ENCODE measurements around the gene APP.

DNA sequence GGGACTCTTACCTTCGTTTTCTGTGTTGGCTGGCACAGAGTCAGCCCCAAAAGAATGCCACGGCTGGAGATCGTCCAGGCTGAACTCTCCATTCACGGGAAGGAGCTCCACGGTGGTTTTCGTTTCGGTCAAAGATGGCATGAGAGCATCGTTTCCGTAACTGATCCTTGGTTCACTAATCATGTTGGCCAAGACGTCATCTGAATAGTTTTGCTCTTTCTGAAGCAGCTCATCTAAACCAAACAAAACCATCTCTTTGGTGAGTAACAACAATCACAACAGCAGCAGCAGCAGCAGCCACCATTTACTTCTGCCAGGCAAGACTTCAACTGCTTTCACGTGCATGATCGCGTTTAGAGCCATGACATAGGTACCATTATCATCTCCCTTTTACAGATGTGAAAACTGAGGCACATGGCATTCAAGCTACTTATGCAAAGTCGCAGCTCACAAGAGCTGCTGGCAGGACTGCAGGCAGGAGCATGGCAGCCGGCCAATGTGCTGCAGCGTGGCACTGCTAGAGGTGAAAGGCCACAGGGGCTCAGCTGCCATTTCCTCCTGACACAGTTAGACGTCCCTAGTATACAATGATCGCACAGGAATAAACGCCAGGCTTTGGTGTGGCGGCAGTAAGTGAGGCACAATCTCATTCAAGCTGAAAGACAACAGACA is 258.7 kb downstream of the APP start:
- TF ChIP-seq POLR2AphosphoS5 (IDR thresholded peaks at IDR 0.05; ENCODE audit: low read length): no peak
- TF ChIP-seq ZNF24 (IDR thresholded peaks at IDR 0.05): no peak
- TF ChIP-seq, protein P1, sequence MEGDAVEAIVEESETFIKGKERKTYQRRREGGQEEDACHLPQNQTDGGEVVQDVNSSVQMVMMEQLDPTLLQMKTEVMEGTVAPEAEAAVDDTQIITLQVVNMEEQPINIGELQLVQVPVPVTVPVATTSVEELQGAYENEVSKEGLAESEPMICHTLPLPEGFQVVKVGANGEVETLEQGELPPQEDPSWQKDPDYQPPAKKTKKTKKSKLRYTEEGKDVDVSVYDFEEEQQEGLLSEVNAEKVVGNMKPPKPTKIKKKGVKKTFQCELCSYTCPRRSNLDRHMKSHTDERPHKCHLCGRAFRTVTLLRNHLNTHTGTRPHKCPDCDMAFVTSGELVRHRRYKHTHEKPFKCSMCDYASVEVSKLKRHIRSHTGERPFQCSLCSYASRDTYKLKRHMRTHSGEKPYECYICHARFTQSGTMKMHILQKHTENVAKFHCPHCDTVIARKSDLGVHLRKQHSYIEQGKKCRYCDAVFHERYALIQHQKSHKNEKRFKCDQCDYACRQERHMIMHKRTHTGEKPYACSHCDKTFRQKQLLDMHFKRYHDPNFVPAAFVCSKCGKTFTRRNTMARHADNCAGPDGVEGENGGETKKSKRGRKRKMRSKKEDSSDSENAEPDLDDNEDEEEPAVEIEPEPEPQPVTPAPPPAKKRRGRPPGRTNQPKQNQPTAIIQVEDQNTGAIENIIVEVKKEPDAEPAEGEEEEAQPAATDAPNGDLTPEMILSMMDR (IDR thresholded peaks at IDR 0.05 in 2 of 3, conservative IDR thresholded peaks at IDR 0.05 in 1 of 3; ENCODE audit: control insufficient read depth in 2 of 3, extremely low read depth in 1 of 3, insufficient read depth in 1 of 3, low read depth in 3 of 3, low read length in 3 of 3): no peak
- no peak for TF ChIP-seq EP300 (IDR thresholded peaks at IDR 0.05; ENCODE audit: borderline replicate concordance in 1 of 2, control insufficient read depth in 1 of 2, low read depth in 2 of 2, low read length in 2 of 2)
- no peak for TF ChIP-seq POLR2A (IDR thresholded peaks at IDR 0.05; ENCODE audit: low read depth, low read length)
- TF ChIP-seq HDAC6 (IDR thresholded peaks at IDR 0.05; ENCODE audit: unreplicated experiment): no peak
- TF ChIP-seq, protein P2, sequence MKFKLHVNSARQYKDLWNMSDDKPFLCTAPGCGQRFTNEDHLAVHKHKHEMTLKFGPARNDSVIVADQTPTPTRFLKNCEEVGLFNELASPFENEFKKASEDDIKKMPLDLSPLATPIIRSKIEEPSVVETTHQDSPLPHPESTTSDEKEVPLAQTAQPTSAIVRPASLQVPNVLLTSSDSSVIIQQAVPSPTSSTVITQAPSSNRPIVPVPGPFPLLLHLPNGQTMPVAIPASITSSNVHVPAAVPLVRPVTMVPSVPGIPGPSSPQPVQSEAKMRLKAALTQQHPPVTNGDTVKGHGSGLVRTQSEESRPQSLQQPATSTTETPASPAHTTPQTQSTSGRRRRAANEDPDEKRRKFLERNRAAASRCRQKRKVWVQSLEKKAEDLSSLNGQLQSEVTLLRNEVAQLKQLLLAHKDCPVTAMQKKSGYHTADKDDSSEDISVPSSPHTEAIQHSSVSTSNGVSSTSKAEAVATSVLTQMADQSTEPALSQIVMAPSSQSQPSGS (IDR thresholded peaks at IDR 0.05; ENCODE audit: low read length): no peak
- no peak for TF ChIP-seq SP1 (IDR thresholded peaks at IDR 0.05; ENCODE audit: low read depth, low read length)
- no peak for TF ChIP-seq CEBPB (IDR thresholded peaks at IDR 0.05; ENCODE audit: borderline replicate concordance in 1 of 2, low read depth in 2 of 2, low read length in 2 of 2)
- no peak for TF ChIP-seq RAD51 (IDR thresholded peaks at IDR 0.05)
- TF ChIP-seq, protein P3, sequence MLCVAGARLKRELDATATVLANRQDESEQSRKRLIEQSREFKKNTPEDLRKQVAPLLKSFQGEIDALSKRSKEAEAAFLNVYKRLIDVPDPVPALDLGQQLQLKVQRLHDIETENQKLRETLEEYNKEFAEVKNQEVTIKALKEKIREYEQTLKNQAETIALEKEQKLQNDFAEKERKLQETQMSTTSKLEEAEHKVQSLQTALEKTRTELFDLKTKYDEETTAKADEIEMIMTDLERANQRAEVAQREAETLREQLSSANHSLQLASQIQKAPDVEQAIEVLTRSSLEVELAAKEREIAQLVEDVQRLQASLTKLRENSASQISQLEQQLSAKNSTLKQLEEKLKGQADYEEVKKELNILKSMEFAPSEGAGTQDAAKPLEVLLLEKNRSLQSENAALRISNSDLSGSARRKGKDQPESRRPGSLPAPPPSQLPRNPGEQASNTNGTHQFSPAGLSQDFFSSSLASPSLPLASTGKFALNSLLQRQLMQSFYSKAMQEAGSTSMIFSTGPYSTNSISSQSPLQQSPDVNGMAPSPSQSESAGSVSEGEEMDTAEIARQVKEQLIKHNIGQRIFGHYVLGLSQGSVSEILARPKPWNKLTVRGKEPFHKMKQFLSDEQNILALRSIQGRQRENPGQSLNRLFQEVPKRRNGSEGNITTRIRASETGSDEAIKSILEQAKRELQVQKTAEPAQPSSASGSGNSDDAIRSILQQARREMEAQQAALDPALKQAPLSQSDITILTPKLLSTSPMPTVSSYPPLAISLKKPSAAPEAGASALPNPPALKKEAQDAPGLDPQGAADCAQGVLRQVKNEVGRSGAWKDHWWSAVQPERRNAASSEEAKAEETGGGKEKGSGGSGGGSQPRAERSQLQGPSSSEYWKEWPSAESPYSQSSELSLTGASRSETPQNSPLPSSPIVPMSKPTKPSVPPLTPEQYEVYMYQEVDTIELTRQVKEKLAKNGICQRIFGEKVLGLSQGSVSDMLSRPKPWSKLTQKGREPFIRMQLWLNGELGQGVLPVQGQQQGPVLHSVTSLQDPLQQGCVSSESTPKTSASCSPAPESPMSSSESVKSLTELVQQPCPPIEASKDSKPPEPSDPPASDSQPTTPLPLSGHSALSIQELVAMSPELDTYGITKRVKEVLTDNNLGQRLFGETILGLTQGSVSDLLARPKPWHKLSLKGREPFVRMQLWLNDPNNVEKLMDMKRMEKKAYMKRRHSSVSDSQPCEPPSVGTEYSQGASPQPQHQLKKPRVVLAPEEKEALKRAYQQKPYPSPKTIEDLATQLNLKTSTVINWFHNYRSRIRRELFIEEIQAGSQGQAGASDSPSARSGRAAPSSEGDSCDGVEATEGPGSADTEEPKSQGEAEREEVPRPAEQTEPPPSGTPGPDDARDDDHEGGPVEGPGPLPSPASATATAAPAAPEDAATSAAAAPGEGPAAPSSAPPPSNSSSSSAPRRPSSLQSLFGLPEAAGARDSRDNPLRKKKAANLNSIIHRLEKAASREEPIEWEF (IDR thresholded peaks at IDR 0.05; ENCODE audit: insufficient replicate concordance, low read depth, low read length): no peak

Data from GM12878 (cell line).